Right cardiac atrium (tissue), 5 donors: Measurements from ENCODE around the gene FUNDC2. TPM values are rescaled to one million over a fixed set of nuclear protein-coding genes. Genes with fewer than 3 reads are reported as not detected.
"Not testable (repeated sequence)": the region's sequence is repeated elsewhere in the genome, so short reads cannot be mapped to it uniquely, and the experiment has no call there.

Experiments used
- ATAC-seq, 2 donors: fragments of 200-7000 bp; cut with Tn5 transposase; one replicate each; pipeline versions ENCODE4 v1.8.0 to v1.9.1; 2020; ENCODE audit warnings: moderate library complexity in 2 of 2, mild to moderate bottlenecking in 1 of 2
- DNase-seq, 3 donors: peaks; one replicate each; pipeline ENCODE4 v3.0.0-alpha.2; 2020
- H3K27ac ChIP-seq: one replicate; pipeline ENCODE4 v1.5.1; 2013; ENCODE audit warnings: mild to moderate bottlenecking, low read length, control low read depth, moderate library complexity
- H3K27me3 ChIP-seq: one replicate; pipeline ENCODE4 v1.6.1; 2013; ENCODE audit not compliant: control insufficient read depth, insufficient read depth
- H3K4me1 ChIP-seq: one replicate; pipeline ENCODE4 v1.6.1; 2013; ENCODE audit warnings: low read length; ENCODE audit not compliant: control insufficient read depth, insufficient read depth
- H3K4me3 ChIP-seq: one replicate; pipeline ENCODE4 v1.5.1; 2013; ENCODE audit warnings: low read length, control low read depth
- H3K9me3 ChIP-seq: one replicate; pipeline ENCODE4 v1.6.1; 2013; ENCODE audit warnings: low read length; ENCODE audit not compliant: control insufficient read depth
- WGBS: extraction: QIAGEN DNeasy Blood & Tissue Kit; methylation state at CpG from one replicate; pipeline ENCODE4 v1.1.7; 2013; 5-methylcytosine and 5-hydroxymethylcytosine counted together
- intact Hi-C, 4 donors: fragments of 100-400 bp; cut with DNase I; formaldehyde crosslinking; loops; one replicate each; pipeline versions ENCODE4 v1.11.0 to v1.14.0; 2022 to 2023
- polyA plus RNA-seq: library from polyadenylated mRNA; stranded (reverse); fragments of 200-250 nt; gene quantifications from one replicate; pipeline ENCODE4 v1.2.3, GENCODE V29; 2013
- total RNA-seq, 4 donors: library from RNA; stranded (reverse); fragmentation: NEBNext Ultra II Directional; extraction: Animal tissue kit (Norgen Biotek cat#: 25700); gene quantifications; one replicate each; pipeline ENCODE4 v1.2.1, GENCODE V29; 2021
- donor health status: healthy with polysubstance abuse.
- donor health status: DM: no; HTN: yes; CAD: no.
- donor health status: DM: no; HTN: no; CAD: no.
- donor health status: DM: no; HTN: yes; CAD: no; lungs with severe emphysema.
- donor health status: DM: yes; HTN: yes; CAD: no.

FUNDC2 gene
- total and polyA plus RNA-seq, 5 donors = 262 to 384 (median 291) TPM

- no peak for DNase-seq
- Histone ChIP-seq H3K27ac (no peak overlapping the region), H3K4me1 (no peaks in the 10 kb centered on the region), H3K9me3 (no peaks in the 10 kb centered on the region), H3K27me3 (no peaks in the 10 kb centered on the region), H3K4me3 (no peak overlapping the region)
- intact Hi-C loops = no loop called here
- 92% methylated on average over 1 of the region's 1 CpG for WGBS
- ATAC-seq = no peak
Measured at GRCh38 chrX:154991476-154991875, 35.2 kb upstream of the FUNDC2 start.

DNA sequence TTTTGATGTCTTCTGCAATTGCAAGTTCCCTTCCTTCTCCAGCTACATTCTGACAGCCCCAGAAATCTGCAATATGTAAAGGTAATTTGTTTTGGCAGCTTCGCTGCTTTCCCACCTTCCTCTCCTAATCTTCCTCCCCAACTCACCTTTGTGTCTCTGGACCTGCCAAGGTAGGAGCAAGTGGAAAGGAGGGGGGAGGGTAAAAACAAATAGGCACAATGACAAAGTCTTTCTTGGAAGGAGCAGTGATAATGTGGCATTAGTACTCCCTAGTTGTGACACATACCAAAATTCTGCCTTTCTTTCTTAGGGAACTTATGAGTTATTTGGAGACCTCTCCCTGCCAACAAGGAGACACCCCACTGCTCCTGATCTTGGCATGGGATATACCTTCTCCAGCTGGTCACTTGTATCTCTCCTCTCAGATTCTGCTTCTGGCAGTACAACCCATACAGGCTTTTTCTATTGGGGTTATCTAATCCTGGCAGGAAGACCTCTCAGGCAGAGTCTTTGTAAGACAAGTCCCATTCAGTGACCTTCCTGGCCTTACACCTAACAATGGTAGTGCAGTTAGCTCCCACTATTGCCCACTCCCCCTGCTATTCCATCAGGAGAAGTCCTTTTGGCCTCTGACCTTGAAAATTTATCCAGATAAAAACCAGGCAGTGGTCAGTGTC lies 28.3 kb upstream of the FUNDC2 start:
- no peak for DNase-seq
- Histone ChIP-seq H3K27ac (no peak overlapping the region), H3K27me3 (no peaks in the 10 kb centered on the region), H3K4me1 (no peaks in the 10 kb centered on the region), H3K9me3 (no peaks in the 10 kb centered on the region), H3K4me3 (no peak overlapping the region)
- intact Hi-C loops = no loop called here
- no peak for ATAC-seq
- WGBS = 97% methylated on average over 1 of the region's 1 CpG

DNA sequence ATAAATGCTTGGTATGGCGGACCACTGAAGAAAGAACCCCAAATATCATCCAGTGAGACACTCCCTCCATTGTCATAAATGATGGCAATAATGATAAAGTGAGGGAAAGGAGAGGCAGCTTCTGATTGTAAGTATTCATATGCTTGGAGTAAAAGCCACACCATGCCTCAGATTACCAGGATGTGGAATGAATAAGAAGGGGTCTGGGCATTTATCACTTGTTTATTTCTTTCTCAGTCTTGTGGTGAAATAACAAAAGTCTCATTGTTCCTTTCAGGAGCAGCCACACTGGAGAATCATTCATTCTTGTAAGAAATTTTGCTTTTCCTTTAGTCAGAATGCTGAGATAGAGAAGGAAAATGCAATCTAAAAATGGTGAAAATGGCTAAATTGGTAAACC lies 25.8 kb upstream of the FUNDC2 start:
- DNase-seq = no peak
- ATAC-seq = no peak
- 95% methylated on average over 1 of the region's 1 CpG for WGBS
- Histone ChIP-seq H3K9me3 (no peaks in the 10 kb centered on the region), H3K27me3 (no peaks in the 10 kb centered on the region), H3K4me3 (no peak overlapping the region), H3K4me1 (peaks cover 9% of the 10 kb centered on the region), H3K27ac (no peak overlapping the region)
- intact Hi-C loops = no loop called here

GRCh38 chrX:155001873-155002272 lies 24.8 kb upstream of the FUNDC2 start:
- WGBS = 90% methylated on average over 4 of the region's 4 CpGs
- DNase-seq (no peak), ATAC-seq (no peak)
- Histone ChIP-seq H3K4me1 (peaks cover 9% of the 10 kb centered on the region), H3K27ac (no peak overlapping the region), H3K9me3 (no peaks in the 10 kb centered on the region), H3K27me3 (no peaks in the 10 kb centered on the region), H3K4me3 (no peak overlapping the region)
- intact Hi-C loops = no loop called here

- DNase-seq (no peak), ATAC-seq (no peak)
- Histone ChIP-seq H3K27ac (peak overlapping the region; percentile 37), H3K4me1 (peaks cover 9% of the 10 kb centered on the region), H3K27me3 (no peaks in the 10 kb centered on the region), H3K4me3 (no peak overlapping the region), H3K9me3 (no peaks in the 10 kb centered on the region)
- intact Hi-C loops = no loop called here
- WGBS = 66% methylated on average over 2 of the region's 2 CpGs
Measured at GRCh38 chrX:155005190-155005589, 21.5 kb upstream of the FUNDC2 start.

DNA sequence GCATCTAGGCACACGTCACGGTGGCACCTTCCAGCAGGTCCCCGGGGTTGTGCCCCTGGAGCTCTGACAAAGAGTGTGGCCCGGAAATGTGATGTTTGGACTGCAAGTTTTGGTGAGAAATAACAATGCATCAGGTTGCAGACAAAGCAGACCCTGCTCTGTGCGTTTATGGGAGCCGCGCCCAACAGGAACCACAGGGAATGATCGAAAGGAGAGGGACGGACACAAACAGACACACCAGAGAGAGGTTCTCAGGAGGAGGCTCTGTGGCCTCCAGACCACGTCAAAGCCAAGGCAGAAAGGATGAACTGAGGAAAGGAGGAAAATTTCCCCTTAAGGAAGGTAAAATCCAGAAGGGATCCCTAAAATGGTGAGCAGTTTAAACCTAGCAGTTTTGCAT lies 20.3 kb upstream of the FUNDC2 start:
- H3K4me3 ChIP-seq, H3K27me3 ChIP-seq, intact Hi-C loops, H3K9me3 ChIP-seq, H3K27ac ChIP-seq, DNase-seq, H3K4me1 ChIP-seq: not testable (repeated sequence)
- peak in 1 of 2 donors; percentile 9 for ATAC-seq
- WGBS = no CpG with 5 or more reads among the region's 10 CpGs

DNA sequence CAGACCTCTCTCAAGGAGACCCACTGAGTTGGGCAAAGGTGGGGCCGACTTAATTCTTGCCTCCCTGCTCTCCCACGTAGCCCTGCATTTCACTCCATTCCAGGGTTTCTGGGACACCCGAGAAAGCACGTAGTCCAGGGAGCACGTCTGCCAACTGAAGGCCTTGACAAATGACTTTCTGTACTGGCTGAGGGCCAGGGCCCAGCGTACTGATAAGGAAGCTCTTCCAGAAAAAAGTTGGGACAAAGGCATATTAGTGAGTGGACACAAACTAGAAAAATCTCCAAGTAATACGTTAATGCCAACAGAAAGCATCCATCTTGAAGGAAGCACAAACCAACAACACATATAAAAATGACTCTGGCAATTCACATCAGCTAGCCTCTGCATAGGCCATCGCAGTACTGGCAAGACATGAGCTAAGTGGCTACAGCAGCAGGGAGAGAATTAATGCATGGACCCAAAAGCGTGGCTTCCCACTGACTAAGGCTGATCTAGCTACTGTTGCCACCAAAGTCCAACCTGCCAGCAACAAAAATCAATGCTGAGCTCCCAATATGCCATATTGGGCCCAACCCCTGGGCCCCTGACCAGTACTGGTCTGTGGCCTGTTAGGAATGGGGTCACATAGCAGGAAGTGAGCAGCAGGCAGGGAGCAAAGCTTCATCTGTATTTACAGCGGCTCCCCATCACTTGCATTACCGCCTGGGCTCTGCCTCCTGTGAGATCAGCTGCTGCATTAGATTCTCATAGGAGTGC lies 19.6 kb upstream of the FUNDC2 start:
- peak overlapping the region; percentile 49 for H3K27ac ChIP-seq
- H3K4me1 ChIP-seq, intact Hi-C loops, H3K27me3 ChIP-seq, H3K9me3 ChIP-seq, H3K4me3 ChIP-seq: not testable (repeated sequence)
- DNase-seq = peak in 2 of 3 donors; percentile 46 to 56
- peak; percentile 62 to 82 for ATAC-seq
- WGBS = 42% methylated on average over 6 of the region's 11 CpGs

DNA sequence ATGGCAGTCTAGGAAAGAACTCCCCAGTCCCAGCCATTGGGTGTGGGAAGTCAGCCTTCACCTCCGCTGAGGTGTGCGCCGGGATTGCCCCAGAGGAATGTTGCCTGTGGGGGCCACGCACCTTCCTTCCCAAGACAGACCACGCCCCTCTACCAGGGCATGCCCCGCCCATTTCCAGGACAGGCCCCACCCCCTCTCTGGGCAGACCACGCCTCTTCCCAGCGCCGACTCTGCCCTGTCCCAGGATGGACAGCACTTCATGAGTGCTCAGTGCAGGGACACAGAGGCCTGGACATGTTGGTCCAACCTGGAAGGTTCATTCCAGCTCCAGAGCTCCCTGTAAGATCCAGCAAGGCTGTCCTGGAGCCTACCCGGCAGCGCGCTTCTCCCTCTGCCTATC lies 18.1 kb upstream of the FUNDC2 start:
- DNase-seq, H3K27ac ChIP-seq, H3K4me3 ChIP-seq, H3K9me3 ChIP-seq, H3K4me1 ChIP-seq, intact Hi-C loops, H3K27me3 ChIP-seq: not testable (repeated sequence)
- 97% methylated on average over 3 of the region's 12 CpGs for WGBS
- ATAC-seq = peak in 1 of 2 donors; percentile 52

GRCh38 chrX:155009994-155010472 lies 16.6 kb upstream of the FUNDC2 start:
- H3K9me3 ChIP-seq = no peaks in the 10 kb centered on the region
- H3K4me3 ChIP-seq = no peak overlapping the region
- WGBS = 28% methylated on average over 3 of the region's 3 CpGs
- H3K27me3 ChIP-seq = no peaks in the 10 kb centered on the region
- peaks cover 5% of the 10 kb centered on the region for H3K4me1 ChIP-seq
- DNase-seq = no peak
- H3K27ac ChIP-seq = no peak overlapping the region
- ATAC-seq = peak; percentile 66 to 82
- intact Hi-C loops = no loop called here

- intact Hi-C loops = no loop called here
- WGBS = 63% methylated on average over 3 of the region's 3 CpGs
- Histone ChIP-seq H3K4me1 (no peaks in the 10 kb centered on the region), H3K4me3 (peak overlapping the region; percentile 54), H3K9me3 (no peaks in the 10 kb centered on the region), H3K27me3 (no peaks in the 10 kb centered on the region), H3K27ac (no peak overlapping the region)
- DNase-seq (no peak), ATAC-seq (no peak)
Measured at GRCh38 chrX:155020591-155020990, 6.1 kb upstream of the FUNDC2 start.

DNA sequence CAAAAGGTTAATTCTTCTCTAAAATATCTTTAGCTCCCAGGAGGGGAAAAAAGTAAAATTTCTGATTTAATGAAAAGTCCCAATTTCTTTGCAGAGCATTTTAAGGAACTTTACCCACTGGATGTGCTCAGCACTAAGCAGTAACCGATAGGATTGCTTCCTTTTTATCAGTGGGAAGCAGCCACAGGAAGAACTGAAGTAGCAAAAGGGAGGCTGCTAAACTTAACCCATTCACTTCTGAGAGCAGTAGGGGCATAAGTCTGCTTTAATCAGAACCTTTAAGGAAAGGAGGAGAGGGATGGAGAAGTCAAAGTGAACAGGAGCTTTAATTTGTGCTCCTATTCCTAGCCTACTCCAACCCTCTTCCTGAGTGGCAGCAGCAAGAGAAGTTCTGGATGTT lies 4.1 kb upstream of the FUNDC2 start, which contains the start of gene F8:
Gene F8 (minus strand): TSS at position 139 of the 400 bp plus-strand sequence. CDS start 171 bp downstream, outside the sequence.
- 0% methylated on average over 1 of the region's 1 CpG for WGBS

More for the DNA sequence above, 4.1 kb upstream of the FUNDC2 start, which contains the start of gene F8:
- no peaks in the 10 kb centered on the region for H3K4me1 ChIP-seq
- ATAC-seq = no peak
- H3K4me3 ChIP-seq = peak within 1 kb of the TSS; percentile 76
- intact Hi-C loops = no loop called here
- H3K27ac ChIP-seq = peak within 1 kb of the TSS; percentile 36
- no peak for DNase-seq
- H3K9me3 ChIP-seq = no peaks in the 10 kb centered on the region
- no peaks in the 10 kb centered on the region for H3K27me3 ChIP-seq
